ENCODE results near the gene SAFB2.

The SAFB2 gene

DNA sequence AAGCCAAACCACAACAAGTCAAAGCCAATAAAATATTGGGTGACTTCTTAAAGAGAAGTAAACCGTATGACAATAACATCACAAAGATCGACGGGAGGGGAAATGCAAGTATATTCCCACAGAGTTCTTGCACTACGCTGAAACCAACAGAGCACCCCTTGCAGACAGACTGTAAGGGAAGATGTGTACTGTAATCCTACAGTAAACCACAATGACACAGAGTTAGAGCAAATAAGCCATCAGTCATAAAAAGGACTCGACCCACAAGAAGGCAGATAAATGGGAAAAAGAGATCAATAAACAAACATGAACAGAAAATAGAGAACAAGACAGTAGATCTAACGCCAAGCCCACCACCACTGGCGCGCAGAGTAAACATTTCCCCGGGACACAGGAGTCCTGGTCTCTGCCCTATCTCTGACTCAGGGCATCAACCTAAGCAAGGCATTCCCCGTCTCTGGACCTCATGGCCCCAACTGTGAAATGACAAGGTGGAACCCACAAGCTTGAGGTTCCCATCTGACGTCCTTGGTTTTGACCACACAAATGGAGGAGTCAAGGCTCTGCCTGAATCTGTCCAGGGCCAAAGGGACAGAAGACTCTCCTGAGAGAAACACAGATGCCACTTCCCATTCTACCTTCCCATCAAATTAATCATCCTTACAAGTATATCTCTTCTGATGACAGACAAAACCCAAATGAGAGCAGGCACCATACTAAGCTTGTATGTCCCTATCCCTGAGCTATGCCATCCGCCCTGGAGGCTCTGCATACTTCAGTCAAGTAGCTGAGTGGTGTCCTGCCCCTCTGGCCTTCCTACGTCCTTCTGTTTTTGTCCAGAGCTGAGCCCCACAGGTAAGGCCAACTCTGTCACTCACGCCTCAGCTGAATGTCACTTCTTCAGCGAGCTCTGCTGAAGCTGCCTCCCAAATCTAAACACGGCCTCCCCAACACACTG, 15.0 kb downstream of the SAFB2 start:
- no peak for DNase-seq (ENCODE audit: low read depth in 2 of 2)

DNA sequence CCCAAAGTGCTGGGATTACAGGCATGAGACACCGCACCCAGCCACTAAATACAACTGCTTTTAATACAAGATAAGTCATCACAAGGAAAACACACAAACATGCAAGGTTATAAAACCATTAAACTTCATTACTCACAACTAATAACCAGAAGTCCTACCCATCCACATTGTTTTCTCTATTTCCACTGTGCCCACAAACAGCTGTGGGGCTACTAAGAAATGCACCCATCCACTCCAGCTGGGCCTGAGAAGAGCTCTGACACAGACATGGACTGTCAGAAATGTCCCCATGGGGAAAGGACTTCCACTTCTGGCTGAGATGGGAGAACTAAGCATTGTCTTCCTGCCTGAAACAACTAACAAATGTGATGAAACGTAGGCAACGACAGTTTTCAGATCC, 17.2 kb downstream of the SAFB2 start:
- no peak for DNase-seq (ENCODE audit: low read depth in 2 of 2)

DNA sequence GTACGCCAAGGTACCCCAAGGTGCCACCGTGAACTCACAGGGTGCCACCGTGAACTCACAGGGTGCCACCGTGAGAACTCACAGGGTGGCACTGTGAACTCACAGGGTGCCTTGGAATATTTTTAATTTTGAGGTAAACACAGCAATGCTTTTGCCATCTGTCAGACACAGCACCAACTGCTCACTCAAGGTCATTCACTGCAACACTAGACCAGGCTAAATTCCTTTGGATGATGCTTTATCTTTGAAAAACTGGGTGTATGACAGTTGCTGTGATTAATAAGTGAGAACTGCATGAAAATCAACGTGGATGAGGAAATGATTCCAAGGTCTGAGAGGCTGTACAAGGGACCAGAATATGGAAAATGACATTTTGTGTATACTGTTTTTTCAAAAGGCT, 18.9 kb downstream of the SAFB2 start:
- no peak for DNase-seq (ENCODE audit: low read depth in 2 of 2)

DNA sequence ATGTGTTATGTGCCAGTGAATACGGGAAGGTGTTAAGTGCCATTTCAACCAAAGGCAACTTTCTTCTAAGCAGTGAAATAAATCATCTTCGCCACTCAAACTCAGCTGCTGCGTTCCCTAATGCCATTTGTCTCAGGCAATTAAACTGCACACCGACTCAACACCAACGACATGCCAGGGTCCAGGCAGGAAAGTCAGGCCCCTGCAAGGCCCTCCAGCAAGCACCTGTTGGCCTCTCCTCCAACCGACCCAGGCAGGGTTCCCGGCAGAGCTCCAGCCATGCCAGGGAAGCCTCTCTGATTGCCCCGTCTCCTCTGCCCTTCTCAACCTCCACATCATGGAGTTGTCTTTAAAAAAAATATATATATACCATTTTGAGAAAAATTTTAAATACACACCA, 21.8 kb downstream of the SAFB2 start:
- no peak for DNase-seq (ENCODE audit: low read depth in 2 of 2)

DNA sequence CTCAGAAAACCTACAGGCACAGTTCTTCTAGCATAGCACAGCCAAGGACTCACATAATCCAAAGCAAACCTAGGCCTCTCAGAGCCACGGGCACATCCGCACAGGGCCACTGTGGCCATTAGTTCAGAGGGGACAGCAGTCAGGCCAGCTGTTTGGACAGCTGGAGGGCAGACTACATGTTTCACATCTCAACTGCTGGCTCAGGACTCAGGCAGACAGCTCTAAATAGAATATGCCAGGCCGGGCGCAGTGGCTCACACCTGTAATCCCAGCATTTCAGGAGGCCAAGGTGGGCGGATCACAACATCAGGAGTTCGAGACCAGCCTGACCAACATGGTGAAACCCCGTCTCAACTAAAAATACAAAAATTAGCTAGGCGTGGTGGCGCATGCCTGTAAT, 26.8 kb downstream of the SAFB2 start:
- no peak for DNase-seq (ENCODE audit: low read depth in 2 of 2)

DNA sequence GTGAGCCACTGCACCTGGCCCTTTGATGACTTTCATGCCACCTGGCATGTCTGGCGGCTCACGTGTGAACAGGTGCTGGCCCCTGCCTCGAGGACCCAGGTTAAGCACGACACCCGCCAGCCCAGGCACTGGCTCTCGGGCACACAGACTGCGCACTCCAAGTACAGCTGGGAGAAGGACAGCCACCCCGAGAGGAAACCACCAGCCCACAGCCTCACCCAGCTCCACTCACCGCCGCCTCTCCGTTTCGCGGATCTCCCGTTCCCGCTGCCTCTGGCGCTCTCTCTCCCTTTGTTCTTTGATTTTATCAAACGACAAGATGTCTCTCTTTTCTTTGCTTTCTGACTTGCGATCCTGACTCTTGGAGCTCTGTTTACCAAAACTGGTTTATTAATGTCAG, 27.4 kb downstream of the SAFB2 start:
- DNase-seq (ENCODE audit: low read depth in 2 of 2) = no peak

DNA sequence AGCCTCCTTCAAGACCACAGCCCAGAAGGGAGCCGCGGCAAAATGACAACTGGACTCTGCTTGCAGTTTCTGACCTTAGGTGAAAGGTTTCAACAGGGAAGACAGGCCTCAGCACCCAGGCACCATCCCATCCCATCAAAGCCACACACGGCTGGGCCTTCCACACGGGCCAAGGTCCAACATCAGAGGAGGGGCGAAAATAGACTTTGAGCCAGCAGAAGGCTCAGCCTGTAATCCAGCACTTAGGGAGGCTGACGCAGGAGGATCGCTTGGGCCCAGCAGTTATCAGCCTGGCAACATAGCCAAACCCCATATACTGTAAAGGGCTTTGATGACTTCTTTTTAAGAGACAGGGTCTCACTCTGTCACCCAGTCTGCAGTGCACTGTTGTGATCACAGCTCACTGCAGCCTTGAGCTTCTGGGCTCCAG, 28.0 kb downstream of the SAFB2 start:
- no peak for DNase-seq (ENCODE audit: low read depth in 2 of 2)

DNA sequence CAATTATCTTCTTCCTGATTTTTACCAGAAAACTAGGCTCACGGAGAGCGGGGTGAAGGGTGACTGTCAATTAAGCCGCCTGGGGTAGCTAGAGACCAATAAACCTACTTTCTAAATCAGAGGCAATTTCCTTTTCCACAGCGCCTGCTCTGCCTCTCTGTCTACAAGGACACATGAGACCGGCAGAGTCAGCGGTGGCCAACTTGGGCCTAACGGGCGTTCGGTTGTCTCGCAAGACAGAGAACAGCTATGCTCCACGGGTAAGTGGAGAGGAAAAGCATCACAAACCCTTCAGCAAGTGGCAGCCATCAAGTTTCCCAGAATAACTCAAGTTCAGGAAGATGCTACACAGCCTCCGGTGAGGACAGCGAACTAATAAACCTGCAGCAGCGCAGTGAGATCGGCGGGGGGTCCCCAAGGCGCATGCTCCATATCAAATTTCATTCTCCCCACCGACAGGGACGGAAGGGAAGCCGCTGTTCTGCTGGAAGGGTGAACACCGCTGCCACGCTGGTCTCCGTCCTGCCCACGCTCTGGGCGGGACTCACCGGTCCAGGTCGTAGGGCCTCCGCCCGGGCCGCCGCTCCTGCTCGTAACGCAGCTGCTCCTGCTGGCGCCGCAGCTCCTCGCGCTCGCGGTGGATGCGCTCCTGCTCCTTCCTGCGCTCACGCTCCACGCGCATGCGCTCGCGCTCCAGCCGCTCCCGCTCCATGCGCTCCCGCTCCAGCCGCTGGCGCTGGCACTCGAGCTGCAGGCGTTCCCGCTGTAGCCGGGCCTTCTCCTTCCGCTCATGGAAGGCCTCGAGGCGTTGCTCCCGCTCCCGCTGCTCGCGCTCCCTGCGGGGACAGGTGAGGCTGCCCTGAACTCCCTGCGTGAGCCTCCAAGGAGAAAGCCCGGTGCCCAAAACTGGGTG, 29.0 kb downstream of the SAFB2 start:
- DNase-seq (ENCODE audit: low read depth in 2 of 2) = no peak

DNA sequence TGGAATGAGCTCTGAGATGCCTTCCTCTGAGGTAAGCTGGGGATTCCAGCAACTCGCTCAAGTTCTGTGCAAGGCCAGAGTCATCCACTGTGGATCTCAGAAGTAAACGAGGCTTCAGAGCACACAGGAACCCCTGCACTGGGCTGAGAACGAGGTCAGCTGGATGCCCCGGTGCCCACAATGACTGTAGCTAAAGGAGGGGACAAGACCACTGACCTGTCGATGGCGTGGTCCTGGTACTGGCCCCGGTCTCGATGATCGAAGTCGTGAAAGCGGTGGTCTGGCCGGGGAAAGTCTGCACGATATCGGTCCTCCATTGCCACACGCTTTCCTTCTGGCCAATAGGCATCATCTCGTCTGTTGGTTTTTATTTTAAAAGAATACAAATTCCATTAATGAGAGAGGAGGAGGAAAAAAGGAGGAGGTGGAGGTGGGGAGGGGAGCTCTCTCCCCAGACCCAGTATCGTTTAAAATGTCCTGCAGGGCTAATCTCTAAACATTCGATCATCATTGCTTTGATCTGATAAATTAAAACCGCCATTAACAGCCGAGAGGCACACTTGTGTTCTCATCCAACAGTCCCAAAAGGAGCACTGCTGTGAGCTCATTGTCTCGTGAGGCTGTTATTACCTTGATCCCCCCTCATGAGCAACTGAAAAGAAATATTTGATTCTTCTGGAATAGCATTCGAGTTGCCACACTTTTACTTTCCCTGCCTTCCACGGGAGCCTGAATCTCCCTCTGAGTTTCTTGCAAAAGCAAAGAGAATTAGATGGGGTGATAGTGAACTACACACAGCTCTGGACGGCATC, 29.8 kb downstream of the SAFB2 start:
- DNase-seq (ENCODE audit: low read depth in 2 of 2) = no peak

DNA sequence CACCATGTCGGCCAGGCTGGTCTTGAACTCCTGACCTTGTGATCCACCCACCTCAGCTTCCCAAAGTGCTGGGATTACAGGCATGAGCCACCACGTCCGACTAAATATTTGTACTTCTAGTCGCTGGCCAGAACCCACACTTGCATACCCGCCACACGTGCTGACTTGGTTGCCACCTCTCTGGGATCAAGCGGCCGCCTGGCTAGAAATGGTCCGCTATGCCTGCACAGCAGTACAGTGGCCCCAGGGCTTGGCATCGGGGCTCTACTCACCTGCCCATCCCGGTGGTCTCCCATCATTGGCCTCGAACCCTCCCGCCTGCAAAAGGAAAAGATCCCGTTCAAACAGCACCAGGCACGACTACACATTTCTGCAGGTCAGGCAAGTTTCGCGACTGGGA, 31.1 kb downstream of the SAFB2 start:
- DNase-seq (ENCODE audit: low read depth in 2 of 2) = no peak

DNA sequence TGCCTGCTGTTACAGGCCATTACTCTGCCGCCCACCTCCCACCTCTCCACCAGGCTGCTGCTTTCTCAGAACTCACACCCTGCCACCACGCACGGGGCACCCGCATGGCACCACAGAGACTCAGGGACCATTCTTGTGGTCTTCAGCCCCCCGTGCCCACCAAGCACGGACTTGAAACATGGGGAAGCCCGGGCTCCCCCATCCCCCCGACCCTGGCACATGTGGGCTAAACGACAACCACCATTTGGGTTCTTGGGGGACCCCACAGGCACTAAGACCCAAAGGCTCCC, 31.8 kb downstream of the SAFB2 start:
- DNase-seq (ENCODE audit: low read depth in 2 of 2) = no peak

DNA sequence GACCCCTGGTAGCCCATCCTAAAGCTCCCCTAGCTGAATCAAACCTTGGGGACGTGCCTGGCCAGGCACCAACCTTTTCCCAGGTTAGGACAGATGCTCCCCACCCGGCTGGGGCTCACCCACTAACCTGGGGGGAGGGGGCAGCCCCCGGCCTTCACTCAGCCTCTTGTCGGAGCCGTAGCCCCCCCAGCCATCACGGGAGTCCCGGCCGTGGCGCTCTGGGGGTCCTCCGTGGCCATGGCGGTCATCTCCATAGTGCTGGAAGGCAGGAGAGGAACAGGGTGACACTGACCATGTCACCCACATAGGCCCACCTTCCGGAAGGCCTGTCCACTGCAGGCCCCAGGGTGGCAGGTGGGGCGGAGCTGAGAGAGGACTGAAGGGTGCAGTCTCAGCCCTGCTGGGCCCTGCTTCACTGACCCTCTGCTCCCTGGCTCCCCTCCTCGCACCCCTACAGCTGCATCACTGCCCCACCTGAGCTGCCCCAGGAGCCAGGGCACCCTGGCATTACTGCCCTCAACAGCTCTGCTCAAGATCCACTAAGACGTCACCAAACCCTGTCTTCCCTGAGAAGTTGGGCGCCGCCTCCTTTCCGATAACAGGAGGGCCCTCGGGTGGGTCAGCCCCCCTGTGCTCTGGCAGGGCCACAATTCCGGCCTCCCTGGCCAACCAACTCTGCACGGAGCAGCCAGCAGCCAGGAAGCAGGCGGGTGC, 32.3 kb downstream of the SAFB2 start:
- DNase-seq (ENCODE audit: low read depth in 2 of 2) = no peak

DNA sequence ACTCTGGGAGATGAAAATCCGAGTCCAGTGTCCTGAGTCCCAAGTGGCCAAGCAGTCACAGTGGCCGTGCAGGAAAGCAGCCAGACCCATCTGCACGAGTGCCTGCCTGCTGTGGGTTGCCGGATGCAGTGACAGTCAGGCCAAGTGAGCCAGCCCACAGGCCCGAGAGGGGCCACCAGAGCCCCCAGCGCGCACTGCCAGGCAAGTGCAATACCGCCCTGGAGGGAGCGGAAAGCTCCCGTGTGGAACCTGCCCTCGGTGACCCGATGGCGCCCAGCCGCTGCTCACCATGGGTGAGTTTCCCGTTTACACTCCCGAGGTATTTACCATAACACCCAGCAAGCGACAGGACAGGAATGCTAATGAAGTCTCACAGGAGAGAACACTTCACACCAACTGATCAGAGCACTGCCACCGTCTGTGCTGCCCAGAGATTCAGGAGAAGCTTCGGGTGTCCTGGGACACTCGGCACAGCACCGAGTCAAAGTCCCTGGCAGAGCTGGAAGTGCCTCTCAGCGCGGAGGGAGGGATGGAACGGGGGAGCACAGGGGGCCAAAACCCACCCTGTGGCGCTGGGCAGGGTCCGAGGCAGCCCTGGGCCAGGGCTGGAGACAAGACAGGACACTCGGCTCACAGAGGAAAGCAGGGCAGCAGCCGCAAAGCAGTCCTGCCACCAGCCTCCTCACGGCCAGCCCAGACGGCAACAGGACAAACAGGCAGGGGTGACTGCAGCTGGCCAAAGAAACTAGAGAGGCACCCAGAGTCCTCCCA, 33.5 kb downstream of the SAFB2 start:
- no peak for DNase-seq (ENCODE audit: low read depth in 2 of 2)

DNA sequence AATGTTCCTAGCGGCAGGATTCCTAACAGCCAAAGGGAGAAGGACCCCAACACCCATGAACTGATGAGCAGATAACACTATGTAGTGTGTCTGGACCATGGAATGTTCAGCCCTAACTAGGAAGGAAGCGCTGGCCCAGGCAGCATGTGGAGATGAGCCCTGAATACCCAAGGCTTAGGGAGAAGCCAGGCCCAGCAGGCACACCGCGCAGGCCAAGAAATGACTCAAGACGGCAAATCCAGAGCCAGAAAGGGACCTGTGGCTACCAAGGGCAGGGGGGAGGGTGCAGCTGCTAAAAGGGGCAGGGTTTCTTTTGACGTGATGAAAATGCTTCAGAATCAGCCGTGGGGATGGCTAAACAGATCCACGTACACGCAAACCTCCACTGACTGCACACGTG, 34.1 kb downstream of the SAFB2 start:
- no peak for DNase-seq (ENCODE audit: low read depth in 2 of 2)

DNA sequence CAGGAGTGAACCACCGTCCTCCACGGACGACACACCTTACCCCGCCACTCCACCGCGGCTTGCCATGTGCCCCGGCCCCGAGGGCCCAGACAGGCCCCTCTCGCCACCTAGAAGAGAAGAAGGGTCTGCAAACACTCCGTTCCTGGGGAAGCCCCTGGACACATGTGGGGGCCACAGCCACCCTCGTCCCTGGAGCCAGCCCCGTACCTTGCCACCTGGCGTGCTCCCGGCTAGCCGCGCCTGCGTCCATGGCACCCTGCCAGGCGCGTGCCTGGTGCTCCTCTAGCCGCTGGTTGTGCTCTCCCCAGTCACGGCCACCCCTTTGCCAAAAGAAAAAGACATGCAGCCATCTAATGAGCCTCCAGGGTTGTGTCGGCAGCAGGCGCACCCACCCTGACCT, 34.9 kb downstream of the SAFB2 start:
- no peak for DNase-seq (ENCODE audit: low read depth in 2 of 2)

DNA sequence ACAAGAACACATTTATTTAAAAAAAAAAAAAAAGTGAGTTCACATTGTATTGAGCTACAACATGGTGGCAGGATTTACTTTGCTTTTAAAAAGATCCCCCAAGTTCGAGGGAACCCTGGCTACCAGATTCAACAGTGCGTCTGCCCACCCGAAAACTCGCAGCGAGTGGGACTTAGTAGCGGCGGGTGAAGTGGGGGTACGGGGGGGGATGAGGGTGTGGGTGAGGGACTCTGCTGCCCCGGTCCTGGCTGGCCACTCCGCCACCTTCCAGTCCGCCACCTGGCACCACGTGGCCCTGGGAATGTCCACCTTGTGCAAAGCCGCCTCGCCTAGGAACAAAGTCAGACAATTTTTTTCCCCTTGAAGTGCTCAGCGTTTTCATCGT, 35.5 kb downstream of the SAFB2 start:
- DNase-seq (ENCODE audit: low read depth in 2 of 2) = no peak

DNA sequence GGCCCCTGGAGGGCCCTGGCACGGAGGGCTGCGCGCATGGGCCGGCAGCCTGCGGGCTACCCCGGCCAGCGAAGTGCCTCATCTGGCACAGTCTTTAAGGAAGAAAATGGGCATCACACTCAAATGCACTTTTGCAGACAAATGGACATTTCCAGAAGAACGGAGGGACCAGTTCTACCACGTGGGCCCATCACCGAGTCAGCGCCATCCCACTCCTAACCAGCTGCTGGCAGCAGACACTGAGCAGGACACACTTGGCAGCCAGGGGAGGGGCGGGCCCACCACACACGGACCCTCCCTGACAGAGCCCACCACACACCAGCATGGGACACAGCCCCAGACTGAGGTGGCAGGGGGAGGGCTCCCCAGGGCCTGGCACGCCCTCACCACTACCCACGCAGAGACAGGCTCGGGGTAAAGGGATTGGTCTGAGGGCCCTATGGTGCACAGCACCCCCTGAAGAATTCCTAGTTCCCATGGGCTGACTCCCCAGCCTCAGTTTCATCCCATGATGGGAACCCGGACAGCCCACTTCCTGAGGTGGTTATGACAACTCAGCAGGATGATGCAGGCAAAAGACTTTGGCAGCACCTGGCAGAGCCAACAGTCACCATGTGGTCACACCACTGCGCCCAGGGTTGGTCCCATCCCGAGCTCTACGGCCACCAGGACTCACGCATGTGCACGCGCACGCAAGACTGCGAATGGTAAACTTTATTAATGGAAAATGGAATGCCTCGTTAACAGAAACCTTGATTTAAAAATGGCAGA, 36.1 kb downstream of the SAFB2 start:
- DNase-seq (ENCODE audit: low read depth in 2 of 2) = no peak

DNA sequence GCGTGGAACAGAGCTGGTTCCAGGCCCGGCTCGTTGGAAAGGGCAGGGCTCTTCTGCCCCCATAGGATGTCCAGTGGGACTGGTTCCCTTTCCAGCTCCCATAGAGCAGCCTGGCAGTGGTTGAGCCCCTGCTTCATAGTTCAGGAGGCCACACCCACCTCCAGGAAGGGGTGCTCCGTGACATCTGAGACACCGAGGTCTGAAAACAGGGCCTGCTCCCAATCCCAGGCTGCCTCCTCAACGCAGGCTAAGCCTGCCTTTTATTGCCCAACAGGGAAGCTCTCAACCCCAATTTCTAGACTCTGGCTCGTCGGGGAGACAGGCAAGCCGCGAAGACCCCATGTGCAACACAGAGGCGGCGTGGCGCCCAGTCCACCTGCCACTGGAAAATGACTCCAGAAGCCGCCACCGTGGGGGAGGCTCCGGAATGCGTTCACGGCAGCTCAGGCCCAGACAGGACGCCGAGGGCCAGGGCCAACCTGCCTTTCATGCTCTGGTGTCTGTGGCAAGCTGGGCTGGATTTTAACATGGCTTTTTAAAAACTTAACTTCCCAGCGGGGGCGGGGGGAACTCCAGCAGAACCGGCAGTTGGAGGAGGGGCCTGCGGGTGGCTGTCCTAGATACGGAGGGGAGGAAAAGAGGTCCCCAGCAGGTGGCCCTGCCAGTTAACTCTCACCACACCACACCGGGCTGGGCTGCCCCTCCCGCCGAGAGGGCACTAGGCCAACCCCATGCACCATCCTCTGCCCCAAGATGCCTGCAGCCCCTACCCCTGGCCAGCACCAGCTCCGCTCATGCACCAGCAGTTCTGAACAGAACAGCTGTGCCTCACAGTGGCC, 36.9 kb downstream of the SAFB2 start:
- DNase-seq (ENCODE audit: low read depth in 2 of 2) = peak; percentile 18 to 32

DNA sequence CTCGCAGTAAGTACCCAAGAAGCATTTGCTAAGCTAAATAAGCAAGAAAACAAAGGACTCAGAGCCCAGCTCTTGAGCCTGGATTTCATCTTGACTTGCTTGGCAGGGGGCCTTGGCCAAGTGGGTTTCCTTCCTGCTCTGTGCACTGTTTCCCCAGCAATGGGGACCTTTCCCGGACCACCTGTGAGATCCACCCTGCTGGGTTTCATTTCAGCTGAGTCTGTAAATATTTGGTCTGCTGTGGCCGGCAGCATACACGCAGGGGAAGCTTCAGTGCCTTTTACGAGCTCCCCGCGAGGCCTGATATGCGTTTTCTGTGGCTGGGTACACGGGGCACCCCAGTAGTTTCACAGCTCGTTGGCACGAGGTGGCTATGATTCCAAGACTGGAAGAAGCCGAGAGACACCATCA, 42.4 kb downstream of the SAFB2 start:
- DNase-seq (ENCODE audit: low read depth in 2 of 2) = no peak
